GM19468 (cell line): ENCODE measurements around the gene IMMP2L.

ENCODE experiments used
- ATAC-seq: cut with Tn5 transposase; IDR thresholded peaks from one replicate; pipeline ENCODE4 v1.9.1; 2021; ENCODE audit warnings: mild to moderate bottlenecking, moderate library complexity, moderate number of reproducible peaks; ENCODE audit not compliant: unreplicated experiment; ENCODE audit errors: extremely low read depth

Gene IMMP2L

GRCh38 chr7:111067682-111068081 lies 494.6 kb downstream of the IMMP2L start:
- no peak for ATAC-seq

- ATAC-seq, result no peak
Measured at GRCh38 chr7:111067251-111067650, 495.0 kb downstream of the IMMP2L start.

GRCh38 chr7:111063166-111063565 lies 499.1 kb downstream of the IMMP2L start:
- no peak for ATAC-seq

- no peak for ATAC-seq
Measured at GRCh38 chr7:111059833-111060232, 502.5 kb downstream of the IMMP2L start.

GRCh38 chr7:111057066-111057465 lies 505.2 kb downstream of the IMMP2L start:
- no peak for ATAC-seq

GRCh38 chr7:111056371-111056770 lies 505.9 kb downstream of the IMMP2L start:
- ATAC-seq, result no peak

- no peak for ATAC-seq
Measured at GRCh38 chr7:111053035-111053434, 509.3 kb downstream of the IMMP2L start.

GRCh38 chr7:111051832-111052231 lies 510.5 kb downstream of the IMMP2L start:
- ATAC-seq, result no peak

GRCh38 chr7:111050875-111051416 lies 511.3 kb downstream of the IMMP2L start:
- ATAC-seq, result no peak

- ATAC-seq, result no peak
Measured at GRCh38 chr7:111049971-111050680, 512.2 kb downstream of the IMMP2L start.

GRCh38 chr7:111047595-111047994 lies 514.7 kb downstream of the IMMP2L start:
- no peak for ATAC-seq

GRCh38 chr7:111045449-111045848 lies 516.8 kb downstream of the IMMP2L start:
- ATAC-seq, result no peak

GRCh38 chr7:111043561-111043960 lies 518.7 kb downstream of the IMMP2L start:
- ATAC-seq, result peak; percentile 91

- ATAC-seq, result no peak
Measured at GRCh38 chr7:111042842-111043241, 519.5 kb downstream of the IMMP2L start.

- no peak for ATAC-seq
Measured at GRCh38 chr7:111041577-111041976, 520.7 kb downstream of the IMMP2L start.

- no peak for ATAC-seq
Measured at GRCh38 chr7:111038185-111038584, 524.1 kb downstream of the IMMP2L start.

GRCh38 chr7:111031916-111032315 lies 530.4 kb downstream of the IMMP2L start:
- ATAC-seq, result no peak

GRCh38 chr7:111030336-111030735 lies 532.0 kb downstream of the IMMP2L start:
- ATAC-seq, result no peak

GRCh38 chr7:111029574-111030251 lies 532.6 kb downstream of the IMMP2L start:
- peak; percentile 34 for ATAC-seq

- no peak for ATAC-seq
Measured at GRCh38 chr7:111029141-111029572, 533.1 kb downstream of the IMMP2L start.

- no peak for ATAC-seq
Measured at GRCh38 chr7:111027396-111027795, 534.9 kb downstream of the IMMP2L start.
